Stimulated activated CD4-positive, alpha-beta T cell treated with anti-CD3 and anti-CD28 coated beads, Interleukin-12 subunit alpha, Interleukin-12 subunit beta, amount 100 ng/mL, for 48 hours (primary cell): ENCODE measurements around the gene OSER1.
"Not testable (repeated sequence)": the region's sequence is repeated elsewhere in the genome, so short reads cannot be mapped to it uniquely, and the experiment has no call there.

ENCODE experiments used
- DNase-seq, 3 donors: peaks; one replicate each; pipeline ENCODE4 v3.0.0-alpha.2; 2020; ENCODE audit warnings: low read depth in 2 of 3, low spot score in 1 of 3

The OSER1 gene

GRCh38 chr20:44204156-44204831 is 6.3 kb downstream of the OSER1 start:
- DNase-seq: no peak

GRCh38 chr20:44203161-44203560 is 7.4 kb downstream of the OSER1 start:
- no peak for DNase-seq

- DNase-seq: no peak
These were observed 9.6 kb downstream of the OSER1 start for GRCh38 chr20:44200983-44201382.

GRCh38 chr20:44200371-44200770 is 10.2 kb downstream of the OSER1 start:
- no peak for DNase-seq

GRCh38 chr20:44199877-44200276 is 10.7 kb downstream of the OSER1 start:
- DNase-seq: no peak

- peak in 1 of 3 donors; percentile 19 for DNase-seq
These were observed 11.7 kb downstream of the OSER1 start for GRCh38 chr20:44198872-44199271.

- DNase-seq: no peak
These were observed 14.3 kb downstream of the OSER1 start for GRCh38 chr20:44196271-44196670.

- no peak for DNase-seq
These were observed 15.0 kb downstream of the OSER1 start for GRCh38 chr20:44195605-44196004.

- no peak for DNase-seq
These were observed 16.8 kb downstream of the OSER1 start for GRCh38 chr20:44193801-44194200.

GRCh38 chr20:44191640-44192039 is 18.9 kb downstream of the OSER1 start:
- not testable (repeated sequence) for DNase-seq

- peak; percentile 8 to 56 (median 12) for DNase-seq
These were observed 20.2 kb downstream of the OSER1 start for GRCh38 chr20:44190197-44190852.

GRCh38 chr20:44188752-44189151 is 21.8 kb downstream of the OSER1 start:
- no peak for DNase-seq

- DNase-seq: no peak
These were observed 22.5 kb downstream of the OSER1 start for GRCh38 chr20:44187772-44188709.

- no peak for DNase-seq
These were observed 23.4 kb downstream of the OSER1 start, which contains the start of gene JPH2 for GRCh38 chr20:44187054-44187771. TSS of gene JPH2 (minus strand) at chr20:44187188. CDS start at chr20:44186705, 483 bp downstream.

GRCh38 chr20:44186674-44187053 is 23.9 kb downstream of the OSER1 start:
- no peak for DNase-seq

- no peak for DNase-seq
These were observed 24.4 kb downstream of the OSER1 start for GRCh38 chr20:44186201-44186600.

- DNase-seq: no peak
These were observed 25.0 kb downstream of the OSER1 start for GRCh38 chr20:44185574-44185973.

GRCh38 chr20:44183282-44183681 is 27.3 kb downstream of the OSER1 start:
- DNase-seq: no peak

- DNase-seq: no peak
These were observed 27.7 kb downstream of the OSER1 start for GRCh38 chr20:44182863-44183262.

- no peak for DNase-seq
These were observed 28.3 kb downstream of the OSER1 start for GRCh38 chr20:44182135-44182765.

- DNase-seq: no peak
These were observed 29.0 kb downstream of the OSER1 start for GRCh38 chr20:44181611-44182010.
